Mesenteric fat pad (tissue), 1 donor: ENCODE measurements around the gene SLC46A3. TPM values are rescaled to one million over a fixed set of nuclear protein-coding genes. Genes with fewer than 3 reads are reported as not detected.
"Not testable (repeated sequence)": the region's sequence is repeated elsewhere in the genome, so short reads cannot be mapped to it uniquely, and the experiment has no call there.

Source experiments
- DNase-seq: peaks from one replicate; pipeline ENCODE4 v3.0.0-alpha.2; 2020; ENCODE audit warnings: low spot score
- total RNA-seq: library from RNA; stranded (reverse); fragmentation: NEBNext Ultra II Directional; extraction: Animal tissue kit (Norgen Biotek cat#: 25700); gene quantifications from one replicate; pipeline ENCODE4 v1.2.1, GENCODE V29; 2021
- donor health status: DM: yes; HTN: yes; CAD: no.

Gene SLC46A3
- total RNA-seq, 1 donor from 2014 or later: 17.9 TPM

GRCh38 chr13:28684257-28684656 is 34.5 kb downstream of the SLC46A3 start:
- no peak for DNase-seq

- not testable (repeated sequence) for DNase-seq
Observed at GRCh38 chr13:28683169-28683568, 35.6 kb downstream of the SLC46A3 start.

GRCh38 chr13:28680541-28680940 is 38.2 kb downstream of the SLC46A3 start:
- no peak for DNase-seq

GRCh38 chr13:28679628-28680027 is 39.1 kb downstream of the SLC46A3 start:
- no peak for DNase-seq

- DNase-seq: no peak
Observed at GRCh38 chr13:28678809-28679208, 40.0 kb downstream of the SLC46A3 start.

GRCh38 chr13:28671126-28671792 is 47.5 kb downstream of the SLC46A3 start:
- DNase-seq: no peak

- no peak for DNase-seq
Observed at GRCh38 chr13:28666897-28667488, 51.8 kb downstream of the SLC46A3 start.

- DNase-seq: no peak
Observed at GRCh38 chr13:28659621-28659970, 59.2 kb downstream of the SLC46A3 start.

GRCh38 chr13:28658796-28659620 is 59.8 kb downstream of the SLC46A3 start, which contains the start of gene POMP:
TSS of gene POMP (plus strand) at chr13:28659130. CDS start at chr13:28659185, 55 bp downstream.
- DNase-seq: peak; percentile 99

GRCh38 chr13:28658539-28658795 is 60.3 kb downstream of the SLC46A3 start:
- no peak for DNase-seq

- DNase-seq: no peak
Observed at GRCh38 chr13:28657784-28658538, 60.8 kb downstream of the SLC46A3 start.

GRCh38 chr13:28655561-28655960 is 63.2 kb downstream of the SLC46A3 start:
- no peak for DNase-seq

GRCh38 chr13:28654276-28654675 is 64.5 kb downstream of the SLC46A3 start:
- no peak for DNase-seq

GRCh38 chr13:28653111-28653510 is 65.7 kb downstream of the SLC46A3 start:
- DNase-seq: no peak

- DNase-seq: no peak
Observed at GRCh38 chr13:28651810-28652401, 66.9 kb downstream of the SLC46A3 start.

- DNase-seq: no peak
Observed at GRCh38 chr13:28650284-28650683, 68.5 kb downstream of the SLC46A3 start.

Other genes starting within 250 kb of the SLC46A3 start
- 65.9 TPM for gene FLT1, start 223.8 kb downstream of the SLC46A3 start, total RNA-seq
- 88.7 TPM for gene POMP, start 59.8 kb downstream of the SLC46A3 start, total RNA-seq
- gene MTUS2, start 101.4 kb upstream of the SLC46A3 start, total RNA-seq: not detected